ENCODE measurements around the gene PKP4. TPM values are rescaled to one million over a fixed set of nuclear protein-coding genes. Genes with fewer than 3 reads are reported as not detected.

Gene PKP4
- total and polyA plus RNA-seq, 2 of the 8 experiments (the other 6 are each of a cell fraction or from before 2014, with no cell fraction given) = 48.2 to 88.0 TPM

DNA sequence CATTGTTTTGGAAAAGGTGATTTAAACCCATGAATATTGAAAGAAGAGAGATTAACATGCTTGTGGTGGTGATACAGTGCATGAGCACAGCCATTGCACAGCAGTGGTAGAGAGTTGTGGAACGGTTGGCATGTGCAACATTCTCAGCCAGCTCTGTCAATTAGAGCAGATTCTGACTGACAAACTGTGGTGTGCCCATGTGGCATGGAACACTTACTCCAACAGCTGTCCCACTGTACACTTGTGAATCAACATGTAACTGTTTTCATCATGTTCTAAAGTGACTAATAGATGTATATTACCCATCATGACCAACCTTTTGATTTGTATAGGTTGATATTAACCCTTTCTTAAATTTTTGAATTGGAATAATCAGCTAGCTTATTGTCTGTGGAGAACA is 55.6 kb downstream of the PKP4 start:
- Histone ChIP-seq H4K5ac (ENCODE audit: insufficient read length, low read depth, low read length) (no peak overlapping the region), H2BK20ac (ENCODE audit: low read length) (no peak overlapping the region), H3K4ac (replicated peaks; ENCODE audit: insufficient read length, low read depth, low read length) (no peak overlapping the region), H2BK120ac (replicated peaks; ENCODE audit: low read depth, low read length) (no peak overlapping the region), H2AK5ac (ENCODE audit: low read depth, low read length) (no peak overlapping the region), H4K8ac (ENCODE audit: extremely low read depth, insufficient read depth, low read length) (no peak overlapping the region), H3K27ac (ENCODE audit: low read depth, low read length) (no peak overlapping the region), H2BK15ac (ENCODE audit: low read length) (no peak overlapping the region), H2AFZ (ENCODE audit: low read length) (no peak overlapping the region), H3K9ac (replicated peaks in 1 of 4; ENCODE audit: extremely low read depth in 1 of 4, low read depth in 3 of 4, low read length in 3 of 4) (no peak overlapping the region), H2BK5ac (ENCODE audit: low read depth, low read length) (no peak overlapping the region), H3K4me1 (replicated peaks in 1 of 4; ENCODE audit: control insufficient read depth in 3 of 4, insufficient read depth in 4 of 4, low read length in 3 of 4) (peaks cover 0 to 13% (median 2%) of the 10 kb centered on the region in 4 experiments; a peak in 3 of 7 replicates), H3K18ac (ENCODE audit: extremely low read depth, low read length) (no peak overlapping the region), H3K23me2 (ENCODE audit: low read depth, low read length) (no peaks in the 10 kb centered on the region), H4K20me1 (replicated peaks in 1 of 2; ENCODE audit: control insufficient read depth in 1 of 2, insufficient read depth in 2 of 2, low read length in 2 of 2) (peaks cover 0 to 1% of the 10 kb centered on the region in 2 experiments), H2BK12ac (ENCODE audit: low read depth, low read length) (no peak overlapping the region), H3K23ac (ENCODE audit: insufficient read length) (no peak overlapping the region), H3K36me3 (ENCODE audit: control insufficient read depth in 2 of 4, insufficient read depth in 4 of 4, low read length in 3 of 4) (no peaks in the 10 kb centered on the region), H3K79me1 (ENCODE audit: low read depth, low read length) (peaks cover 3% of the 10 kb centered on the region; the same call in 1 of the 2 replicates), H4K91ac (replicated peaks; ENCODE audit: insufficient read length, low read length) (no peak overlapping the region), H3K14ac (ENCODE audit: insufficient read length) (no peak overlapping the region), H3K4me2 (ENCODE audit: insufficient read depth in 1 of 2, low read depth in 2 of 2, low read length in 2 of 2) (no peak overlapping the region), H3K27me3 (replicated peaks in 1 of 4; ENCODE audit: control insufficient read depth in 3 of 4, extremely low read depth in 1 of 4, insufficient read depth in 3 of 4, low read length in 3 of 4) (no peaks in the 10 kb centered on the region), H3K79me2 (ENCODE audit: control insufficient read depth in 1 of 2, insufficient read depth in 2 of 2, low read length in 2 of 2) (peaks cover 0 to 77% of the 10 kb centered on the region in 2 experiments; a peak in 3 of 4 replicates), H3K9me3 (ENCODE audit: insufficient read depth in 2 of 2, low read depth in 1 of 2, low read length in 1 of 2) (no peaks in the 10 kb centered on the region), H3K56ac (replicated peaks; ENCODE audit: insufficient read length, low read depth, low read length) (no peak overlapping the region), H3K4me3 (ENCODE audit: extremely low read depth in 1 of 4, insufficient read depth in 2 of 4, low read depth in 3 of 4, low read length in 4 of 4) (no peak overlapping the region)
- CTCF ChIA-PET (ENCODE audit: partially characterized antibody) = interaction anchor here (0.6 to 1.2 kb wide), 3 partner anchors 15 to 241 kb away, joined by 3 to 4 read pairs (median 4); no protein-coding TSS in a partner anchor
- POLR2A ChIA-PET (ENCODE audit: partially characterized antibody) = interaction anchor here (0.6 kb wide), 1 partner anchor 245 kb away, joined by 3 read pairs; no protein-coding TSS in a partner anchor
- DNase-seq (ENCODE audit: low read depth in 1 of 2, low spot score in 2 of 2) (no peak), FAIRE-seq (no peak)
- WGBS, 2 experiments (ENCODE audit: extremely low coverage in 1 of 2, insufficient coverage in 1 of 2, insufficient read length in 1 of 2, insufficient replicate concordance in 2 of 2, low coverage in 1 of 2, low lambda C conversion rate in 2 of 2, missing lambda C conversion rate in 1 of 2) = 87% methylated on average over 1 of the region's 1 CpG; no CpG with 5 or more reads in 1 of the 2 experiments
- TF ChIP-seq CHD2 (IDR thresholded peaks at IDR 0.05; ENCODE audit: low read length) (no peak), TAF1 (IDR thresholded peaks at IDR 0.05; ENCODE audit: low read depth, low read length) (no peak), KDM5A (IDR thresholded peaks at IDR 0.05; ENCODE audit: low read length) (no peak), SIX5 (IDR thresholded peaks at IDR 0.05; ENCODE audit: low read depth, low read length) (no peak), HDAC6 (IDR thresholded peaks at IDR 0.05; ENCODE audit: low read depth, low read length) (no peak), MAFK (IDR thresholded peaks at IDR 0.05; ENCODE audit: low read depth, low read length) (no peak), CBX5 (IDR thresholded peaks at IDR 0.05; ENCODE audit: low read depth, low read length) (no peak), SAP30 (IDR thresholded peaks at IDR 0.05; ENCODE audit: insufficient read depth, insufficient replicate concordance, low read length) (no peak), PHF8 (conservative IDR thresholded peaks at IDR 0.05; ENCODE audit: low read depth, low read length) (no peak), CREB1 (IDR thresholded peaks at IDR 0.05) (no peak)
- TF ChIP-seq, protein P1, sequence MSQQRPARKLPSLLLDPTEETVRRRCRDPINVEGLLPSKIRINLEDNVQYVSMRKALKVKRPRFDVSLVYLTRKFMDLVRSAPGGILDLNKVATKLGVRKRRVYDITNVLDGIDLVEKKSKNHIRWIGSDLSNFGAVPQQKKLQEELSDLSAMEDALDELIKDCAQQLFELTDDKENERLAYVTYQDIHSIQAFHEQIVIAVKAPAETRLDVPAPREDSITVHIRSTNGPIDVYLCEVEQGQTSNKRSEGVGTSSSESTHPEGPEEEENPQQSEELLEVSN (IDR thresholded peaks at IDR 0.05) = no peak
